Tibial nerve (tissue), 3 donors: ENCODE data around the gene CACYBP.

Source experiments
- POLR2A ChIP-seq, 2 donors: fragments of 450-650 bp; IDR thresholded peaks; one replicate each; pipeline ENCODE4 v1.6.1; 2017; ENCODE audit warnings: antibody characterized with exemption in 2 of 2, mild to moderate bottlenecking in 2 of 2, moderate library complexity in 2 of 2
- TF ChIP-seq, protein P1 (sequence below), 5 experiments: fragments of 200-600 bp in 3 of 5; fragments of 450-650 bp in 2 of 5; sonication (generic) in 3 of 5; IDR thresholded peaks; one replicate each; pipeline ENCODE4 v1.5.1; 2016 to 2019; ENCODE audit warnings: antibody characterized with exemption in 5 of 5, mild to moderate bottlenecking in 3 of 5, moderate library complexity in 2 of 5

DNA sequence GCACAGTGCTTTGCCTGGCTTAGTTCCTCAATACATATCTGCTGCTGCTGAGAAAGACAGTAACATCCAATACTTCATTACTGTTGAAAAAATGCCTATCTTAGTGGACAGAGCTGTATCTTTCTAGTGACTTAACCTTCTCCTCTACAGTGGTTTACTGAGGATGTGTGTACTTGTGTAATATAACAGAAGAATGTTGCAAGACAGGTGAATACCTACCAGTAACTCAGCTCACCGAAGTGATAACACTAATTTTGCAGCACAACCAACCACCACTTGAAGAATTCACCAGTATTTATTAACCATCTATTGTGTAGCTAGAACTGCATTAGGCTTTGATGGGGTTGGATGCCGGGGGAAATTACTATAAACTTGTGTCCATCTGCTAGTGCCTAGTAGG is 51.2 kb downstream of the CACYBP start:
- TF ChIP-seq, protein P1, sequence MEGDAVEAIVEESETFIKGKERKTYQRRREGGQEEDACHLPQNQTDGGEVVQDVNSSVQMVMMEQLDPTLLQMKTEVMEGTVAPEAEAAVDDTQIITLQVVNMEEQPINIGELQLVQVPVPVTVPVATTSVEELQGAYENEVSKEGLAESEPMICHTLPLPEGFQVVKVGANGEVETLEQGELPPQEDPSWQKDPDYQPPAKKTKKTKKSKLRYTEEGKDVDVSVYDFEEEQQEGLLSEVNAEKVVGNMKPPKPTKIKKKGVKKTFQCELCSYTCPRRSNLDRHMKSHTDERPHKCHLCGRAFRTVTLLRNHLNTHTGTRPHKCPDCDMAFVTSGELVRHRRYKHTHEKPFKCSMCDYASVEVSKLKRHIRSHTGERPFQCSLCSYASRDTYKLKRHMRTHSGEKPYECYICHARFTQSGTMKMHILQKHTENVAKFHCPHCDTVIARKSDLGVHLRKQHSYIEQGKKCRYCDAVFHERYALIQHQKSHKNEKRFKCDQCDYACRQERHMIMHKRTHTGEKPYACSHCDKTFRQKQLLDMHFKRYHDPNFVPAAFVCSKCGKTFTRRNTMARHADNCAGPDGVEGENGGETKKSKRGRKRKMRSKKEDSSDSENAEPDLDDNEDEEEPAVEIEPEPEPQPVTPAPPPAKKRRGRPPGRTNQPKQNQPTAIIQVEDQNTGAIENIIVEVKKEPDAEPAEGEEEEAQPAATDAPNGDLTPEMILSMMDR (IDR thresholded peaks at IDR 0.05): no peak
- TF ChIP-seq POLR2A (IDR thresholded peaks at IDR 0.05): no peak
